ENCODE measurements around the gene TMEM201. TPM values are rescaled to one million over a fixed set of nuclear protein-coding genes. Genes with fewer than 3 reads are reported as not detected.

TMEM201 gene
- total RNA-seq, 1 experiment from 2014 or later = 30.4 TPM

GRCh38 chr1:9590201-9590600, 1.5 kb downstream of the TMEM201 start (continued):
- TF ChIP-seq FOXP1 (CRISPR knock-in tag; IDR thresholded peaks at IDR 0.05; ENCODE audit: borderline replicate concordance) = no peak

- no peaks in the 10 kb centered on the region for H3K27me3 Mint-ChIP-seq (ENCODE audit: low read depth)
- H3K9me3 Mint-ChIP-seq = no peaks in the 10 kb centered on the region
- no peaks in the 10 kb centered on the region for H3K36me3 Mint-ChIP-seq
- CTCF ChIA-PET = interaction anchor here (0.9 to 7.3 kb wide), 2 partner anchors 18 to 24 kb away, joined by 3 to 93 read pairs; no protein-coding TSS in a partner anchor
- TF ChIP-seq GTF2I (CRISPR knock-in tag; conservative IDR thresholded peaks at IDR 0.05) = no peak
- no peak for TF ChIP-seq ZNF425 (CRISPR knock-in tag; conservative IDR thresholded peaks at IDR 0.05)
- TF ChIP-seq NR2C2 (CRISPR knock-in tag; IDR thresholded peaks at IDR 0.05) = no peak
- ATAC-seq (no peak), DNase-seq (ENCODE audit: low spot score) (no peak)
- POLR2A ChIA-PET = no interaction called here
- H3K4me1 Mint-ChIP-seq = peaks cover 42% of the 10 kb centered on the region
- H3K4me3 Mint-ChIP-seq = peak overlapping the region; percentile 77
- peak overlapping the region; percentile 9; the same call in 1 of the 2 replicates for H3K27ac Mint-ChIP-seq
Observed at GRCh38 chr1:9590945-9591668, 2.4 kb downstream of the TMEM201 start.

DNA sequence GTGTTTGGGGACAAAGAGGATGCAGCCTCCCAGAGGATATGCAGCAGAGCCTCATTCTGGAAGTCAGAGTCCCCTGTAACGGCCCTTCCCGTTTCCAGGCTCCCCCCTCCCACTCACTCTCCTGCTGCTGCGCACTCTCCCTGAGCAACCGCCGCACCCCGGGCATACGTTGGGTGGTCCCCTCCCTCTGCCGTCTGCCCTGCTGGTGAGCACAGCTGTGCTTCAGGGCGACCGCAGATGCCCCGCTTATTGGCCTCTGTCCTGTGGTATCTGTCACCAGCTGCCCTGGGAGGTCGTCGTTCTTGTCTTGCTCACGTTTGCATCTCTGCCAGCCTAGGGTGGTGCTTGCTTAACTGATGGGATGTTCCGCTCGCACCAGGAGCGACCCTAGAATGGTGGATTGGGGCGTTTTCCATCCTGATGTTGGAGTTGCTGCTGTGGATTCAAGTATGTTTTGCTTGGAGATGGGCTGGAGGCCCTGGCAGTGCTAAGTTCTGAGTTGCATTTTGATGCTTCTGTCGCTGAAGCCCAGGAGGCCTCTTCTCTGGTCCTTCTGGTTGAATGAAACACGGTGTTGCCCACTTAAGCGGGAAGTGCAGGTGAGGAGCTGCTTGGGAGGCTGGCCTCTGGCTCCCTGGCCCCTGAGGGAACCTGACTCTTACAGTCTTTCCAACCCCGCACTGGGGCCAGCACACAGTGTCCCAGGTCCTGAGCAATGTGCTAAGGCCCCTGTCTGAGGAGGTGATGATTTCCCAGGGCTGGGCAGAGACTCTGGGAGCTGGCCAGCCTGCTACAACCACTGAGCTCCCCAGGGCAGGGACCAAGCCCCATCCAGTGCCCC, 3.2 kb downstream of the TMEM201 start:
- H3K9me3 Mint-ChIP-seq = no peaks in the 10 kb centered on the region
- H3K4me1 Mint-ChIP-seq = peaks cover 42% of the 10 kb centered on the region
- no peaks in the 10 kb centered on the region for H3K27me3 Mint-ChIP-seq (ENCODE audit: low read depth)
- ChIA-PET CTCF (interaction anchor here (0.7 to 7.3 kb wide), 8 partner anchors 24 to 450 kb away, joined by 3 to 93 read pairs (median 4); no protein-coding TSS in a partner anchor), POLR2A (no interaction called here)
- H3K27ac Mint-ChIP-seq = peak overlapping the region; percentile 78
- no peak overlapping the region for H3K4me3 Mint-ChIP-seq
- DNase-seq (ENCODE audit: low spot score) (no peak), ATAC-seq (no peak)
- no peak for TF ChIP-seq RELA (CRISPR knock-in tag; IDR thresholded peaks at IDR 0.05; ENCODE audit: borderline replicate concordance)
- no peak for TF ChIP-seq ZNF281 (CRISPR knock-in tag; IDR thresholded peaks at IDR 0.05)
- TF ChIP-seq, protein P1, sequence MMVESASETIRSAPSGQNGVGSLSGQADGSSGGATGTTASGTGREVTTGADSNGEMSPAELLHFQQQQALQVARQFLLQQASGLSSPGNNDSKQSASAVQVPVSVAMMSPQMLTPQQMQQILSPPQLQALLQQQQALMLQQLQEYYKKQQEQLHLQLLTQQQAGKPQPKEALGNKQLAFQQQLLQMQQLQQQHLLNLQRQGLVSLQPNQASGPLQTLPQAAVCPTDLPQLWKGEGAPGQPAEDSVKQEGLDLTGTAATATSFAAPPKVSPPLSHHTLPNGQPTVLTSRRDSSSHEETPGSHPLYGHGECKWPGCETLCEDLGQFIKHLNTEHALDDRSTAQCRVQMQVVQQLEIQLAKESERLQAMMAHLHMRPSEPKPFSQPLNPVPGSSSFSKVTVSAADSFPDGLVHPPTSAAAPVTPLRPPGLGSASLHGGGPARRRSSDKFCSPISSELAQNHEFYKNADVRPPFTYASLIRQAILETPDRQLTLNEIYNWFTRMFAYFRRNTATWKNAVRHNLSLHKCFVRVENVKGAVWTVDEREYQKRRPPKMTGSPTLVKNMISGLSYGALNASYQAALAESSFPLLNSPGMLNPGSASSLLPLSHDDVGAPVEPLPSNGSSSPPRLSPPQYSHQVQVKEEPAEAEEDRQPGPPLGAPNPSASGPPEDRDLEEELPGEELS (CRISPR knock-in tag; IDR thresholded peaks at IDR 0.05) = no peak
- TF ChIP-seq, protein P2, sequence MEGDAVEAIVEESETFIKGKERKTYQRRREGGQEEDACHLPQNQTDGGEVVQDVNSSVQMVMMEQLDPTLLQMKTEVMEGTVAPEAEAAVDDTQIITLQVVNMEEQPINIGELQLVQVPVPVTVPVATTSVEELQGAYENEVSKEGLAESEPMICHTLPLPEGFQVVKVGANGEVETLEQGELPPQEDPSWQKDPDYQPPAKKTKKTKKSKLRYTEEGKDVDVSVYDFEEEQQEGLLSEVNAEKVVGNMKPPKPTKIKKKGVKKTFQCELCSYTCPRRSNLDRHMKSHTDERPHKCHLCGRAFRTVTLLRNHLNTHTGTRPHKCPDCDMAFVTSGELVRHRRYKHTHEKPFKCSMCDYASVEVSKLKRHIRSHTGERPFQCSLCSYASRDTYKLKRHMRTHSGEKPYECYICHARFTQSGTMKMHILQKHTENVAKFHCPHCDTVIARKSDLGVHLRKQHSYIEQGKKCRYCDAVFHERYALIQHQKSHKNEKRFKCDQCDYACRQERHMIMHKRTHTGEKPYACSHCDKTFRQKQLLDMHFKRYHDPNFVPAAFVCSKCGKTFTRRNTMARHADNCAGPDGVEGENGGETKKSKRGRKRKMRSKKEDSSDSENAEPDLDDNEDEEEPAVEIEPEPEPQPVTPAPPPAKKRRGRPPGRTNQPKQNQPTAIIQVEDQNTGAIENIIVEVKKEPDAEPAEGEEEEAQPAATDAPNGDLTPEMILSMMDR (IDR thresholded peaks at IDR 0.05) = no peak
- no peaks in the 10 kb centered on the region for H3K36me3 Mint-ChIP-seq

Data from WTC11 (cell line).